Tibial nerve (tissue), 3 donors: ENCODE results near the gene BIRC5.

Experiments
- CTCF ChIP-seq, 5 experiments: fragments of 200-600 bp in 3 of 5; fragments of 450-650 bp in 2 of 5; sonication (generic) in 3 of 5; IDR thresholded peaks; one replicate each; pipeline ENCODE4 v1.5.1; 2016 to 2019; ENCODE audit warnings: antibody characterized with exemption in 5 of 5, mild to moderate bottlenecking in 3 of 5, moderate library complexity in 2 of 5
- POLR2A ChIP-seq, 2 donors: fragments of 450-650 bp; IDR thresholded peaks; one replicate each; pipeline ENCODE4 v1.6.1; 2017; ENCODE audit warnings: antibody characterized with exemption in 2 of 2, mild to moderate bottlenecking in 2 of 2, moderate library complexity in 2 of 2

- TF ChIP-seq CTCF (IDR thresholded peaks at IDR 0.05) (no peak), POLR2A (IDR thresholded peaks at IDR 0.05) (no peak)
These were observed 37.7 kb downstream of the BIRC5 start for GRCh38 chr17:78251773-78252103.
